GM23338 (cell line): ENCODE measurements around the gene FSIP1. TPM values are rescaled to one million over a fixed set of nuclear protein-coding genes. Genes with fewer than 3 reads are reported as not detected.

Source experiments
- ATAC-seq: fragments of 200-7000 bp; cut with Tn5 transposase; 3 replicates; pipeline ENCODE4 v1.9.1; 2020
- DNase-seq: peaks from one replicate; pipeline ENCODE4 v3.0.0-alpha.2; 2015; ENCODE audit warnings: low spot score
- H2AFZ ChIP-seq: fragments of 200-600 bp; sonication (generic); 2 replicates; pipeline ENCODE4 v1.8.0; 2016; ENCODE audit warnings: antibody characterized with exemption, mild to moderate bottlenecking, moderate library complexity
- H3F3A ChIP-seq: fragments of 200-600 bp; sonication (generic); replicated peaks from 2 replicates; pipeline ENCODE4 v1.8.0; 2017; ENCODE audit warnings: antibody characterized with exemption, mixed run types, low read depth
- H3K27ac ChIP-seq: fragments of 200-600 bp; sonication (generic); 2 replicates; pipeline ENCODE4 v1.6.1; 2016; ENCODE audit warnings: low read depth
- H3K27me3 ChIP-seq: fragments of 200-600 bp; sonication (generic); 2 replicates; pipeline ENCODE4 v1.8.0; 2016; ENCODE audit warnings: mild to moderate bottlenecking, mixed run types, moderate library complexity; ENCODE audit not compliant: insufficient read depth
- H3K36me3 ChIP-seq: fragments of 200-600 bp; sonication (generic); 2 replicates; pipeline ENCODE4 v1.8.0; 2016; ENCODE audit warnings: mild to moderate bottlenecking; ENCODE audit not compliant: insufficient read depth
- H3K4me1 ChIP-seq: fragments of 200-600 bp; sonication (generic); 2 replicates; pipeline ENCODE4 v1.8.0; 2016; ENCODE audit warnings: mild to moderate bottlenecking, moderate library complexity; ENCODE audit not compliant: insufficient read depth
- H3K4me2 ChIP-seq: fragments of 200-600 bp; sonication (generic); 2 replicates; pipeline ENCODE4 v1.7.1; 2017; ENCODE audit warnings: mixed run types
- H3K4me3 ChIP-seq: fragments of 200-600 bp; sonication (generic); 2 replicates; pipeline ENCODE4 v1.6.1; 2016; ENCODE audit warnings: mixed run types
- H3K79me2 ChIP-seq: fragments of 200-600 bp; sonication (generic); replicated peaks from 2 replicates; pipeline ENCODE4 v1.8.0; 2017; ENCODE audit warnings: mild to moderate bottlenecking; ENCODE audit not compliant: insufficient read depth
- H3K9me2 ChIP-seq: fragments of 200-600 bp; sonication (generic); 2 replicates; pipeline ENCODE4 v1.8.0; 2017; ENCODE audit not compliant: insufficient read depth
- H4K20me1 ChIP-seq: fragments of 200-600 bp; sonication (generic); replicated peaks from 2 replicates; pipeline ENCODE4 v1.8.0; 2017; ENCODE audit warnings: mild to moderate bottlenecking; ENCODE audit not compliant: insufficient read depth
- H3K27ac Mint-ChIP-seq: 2 replicates; pipeline ENCODE4 v1.8.0; 2020; ENCODE audit warnings: inconsistent platforms, mild to moderate bottlenecking, moderate library complexity, mixed read lengths
- H3K27me3 Mint-ChIP-seq: 3 replicates; pipeline ENCODE4 v1.8.0; 2022; ENCODE audit warnings: low read depth, mild to moderate bottlenecking, moderate library complexity, mixed read lengths, inconsistent platforms; ENCODE audit not compliant: insufficient read depth, poor library complexity
- H3K36me3 Mint-ChIP-seq: 3 replicates; pipeline ENCODE4 v1.8.0; 2021; ENCODE audit warnings: low read depth, mild to moderate bottlenecking, inconsistent platforms, moderate library complexity, mixed read lengths
- H3K4me1 Mint-ChIP-seq: 3 replicates; pipeline ENCODE4 v1.8.0; 2020; ENCODE audit warnings: mild to moderate bottlenecking, inconsistent platforms, mixed read lengths
- H3K4me3 Mint-ChIP-seq: 3 replicates; pipeline ENCODE4 v1.8.0; 2021; ENCODE audit warnings: moderate library complexity, mild to moderate bottlenecking, inconsistent platforms, mixed read lengths
- H3K9me3 Mint-ChIP-seq: 3 replicates; pipeline ENCODE4 v1.8.0; 2020; ENCODE audit warnings: moderate library complexity, mild to moderate bottlenecking, inconsistent platforms, mixed read lengths
- CREB1 ChIP-seq: fragments of 250-450 bp; sonication (Bioruptor Pico); IDR thresholded peaks from 2 replicates; pipeline ENCODE4 v1.5.0; 2020; ENCODE audit warnings: low read depth, mild to moderate bottlenecking, moderate library complexity
- ETS1 ChIP-seq: IDR thresholded peaks from 2 replicates; pipeline ENCODE4 v1.6.1; 2016; ENCODE audit warnings: antibody characterized with exemption
- EZH2 ChIP-seq: fragments of 200-600 bp; sonication (generic); IDR thresholded peaks from one replicate; pipeline ENCODE4 v1.8.0; 2017; ENCODE audit warnings: antibody characterized with exemption, mild to moderate bottlenecking, low read depth; ENCODE audit not compliant: unreplicated experiment
- EZH2phosphoT487 ChIP-seq: fragments of 200-600 bp; sonication (generic); IDR thresholded peaks from one replicate; pipeline ENCODE4 v1.8.1; 2018; ENCODE audit warnings: antibody characterized with exemption; ENCODE audit not compliant: unreplicated experiment
- JUNB ChIP-seq: IDR thresholded peaks from one replicate; pipeline ENCODE4 v1.6.1; 2016; ENCODE audit warnings: antibody characterized with exemption; ENCODE audit not compliant: unreplicated experiment
- NANOG ChIP-seq: IDR thresholded peaks from 2 replicates; pipeline ENCODE4 v1.6.1; 2016; ENCODE audit warnings: antibody characterized with exemption, borderline replicate concordance
- POLR2AphosphoS5 ChIP-seq: IDR thresholded peaks from 2 replicates; pipeline ENCODE4 v1.6.1; 2016; ENCODE audit warnings: antibody characterized with exemption, low read depth
- STAT1 ChIP-seq: IDR thresholded peaks from one replicate; pipeline ENCODE4 v1.6.1; 2016; ENCODE audit warnings: antibody characterized with exemption; ENCODE audit not compliant: unreplicated experiment
- ZNF114 ChIP-seq: fragments of 250-450 bp; sonication (Bioruptor Pico); IDR thresholded peaks from 2 replicates; pipeline ENCODE4 v1.5.0; 2020; ENCODE audit warnings: mild to moderate bottlenecking, moderate library complexity
- ZNF331 ChIP-seq: fragments of 250-450 bp; sonication (Bioruptor Pico); IDR thresholded peaks from 2 replicates; pipeline ENCODE4 v1.5.0; 2020; ENCODE audit warnings: low read depth, mild to moderate bottlenecking, moderate library complexity
- polyA plus RNA-seq: library from polyadenylated mRNA; unstranded; fragments of >200 nt; fragmentation: Nextera tagmentation; extraction: Ambion mirVana; gene quantifications from 2 replicates; pipeline ENCODE4 v1.2.1, GENCODE V29; 2016
- total RNA-seq: library from RNA; depleted of rRNA; stranded (reverse); fragments of >200 nt; shearing (Covaris generic); gene quantifications from 2 replicates; pipeline ENCODE4 v1.2.3, GENCODE V29; 2014
- TF ChIP-seq, protein P1 (sequence below): IDR thresholded peaks from one replicate; pipeline ENCODE4 v1.6.1; 2018; ENCODE audit warnings: antibody characterized with exemption; ENCODE audit not compliant: unreplicated experiment
- TF ChIP-seq, protein P2 (sequence below), 2 experiments: fragments of 200-600 bp in 1 of 2; sonication (generic) in 1 of 2; conservative IDR thresholded peaks; 2 replicates each; pipeline versions ENCODE4 v1.5.1 to v1.6.1; 2016 to 2017; ENCODE audit warnings: antibody characterized with exemption in 2 of 2, low read depth in 2 of 2, mild to moderate bottlenecking in 2 of 2, moderate library complexity in 1 of 2

Gene FSIP1
- total and polyA plus RNA-seq, 2 experiments from 2014 or later = 0.92 to 2.1 TPM

GRCh38 chr15:39747326-39747725 is 35.3 kb downstream of the FSIP1 start:
- H3K27ac Mint-ChIP-seq = no peak overlapping the region
- no peak for ATAC-seq

More at GRCh38 chr15:39747326-39747725, 35.3 kb downstream of the FSIP1 start:
- no peak for TF ChIP-seq NANOG
- no peak for TF ChIP-seq EZH2phosphoT487
- no peak for TF ChIP-seq JUNB
- TF ChIP-seq, protein P1, sequence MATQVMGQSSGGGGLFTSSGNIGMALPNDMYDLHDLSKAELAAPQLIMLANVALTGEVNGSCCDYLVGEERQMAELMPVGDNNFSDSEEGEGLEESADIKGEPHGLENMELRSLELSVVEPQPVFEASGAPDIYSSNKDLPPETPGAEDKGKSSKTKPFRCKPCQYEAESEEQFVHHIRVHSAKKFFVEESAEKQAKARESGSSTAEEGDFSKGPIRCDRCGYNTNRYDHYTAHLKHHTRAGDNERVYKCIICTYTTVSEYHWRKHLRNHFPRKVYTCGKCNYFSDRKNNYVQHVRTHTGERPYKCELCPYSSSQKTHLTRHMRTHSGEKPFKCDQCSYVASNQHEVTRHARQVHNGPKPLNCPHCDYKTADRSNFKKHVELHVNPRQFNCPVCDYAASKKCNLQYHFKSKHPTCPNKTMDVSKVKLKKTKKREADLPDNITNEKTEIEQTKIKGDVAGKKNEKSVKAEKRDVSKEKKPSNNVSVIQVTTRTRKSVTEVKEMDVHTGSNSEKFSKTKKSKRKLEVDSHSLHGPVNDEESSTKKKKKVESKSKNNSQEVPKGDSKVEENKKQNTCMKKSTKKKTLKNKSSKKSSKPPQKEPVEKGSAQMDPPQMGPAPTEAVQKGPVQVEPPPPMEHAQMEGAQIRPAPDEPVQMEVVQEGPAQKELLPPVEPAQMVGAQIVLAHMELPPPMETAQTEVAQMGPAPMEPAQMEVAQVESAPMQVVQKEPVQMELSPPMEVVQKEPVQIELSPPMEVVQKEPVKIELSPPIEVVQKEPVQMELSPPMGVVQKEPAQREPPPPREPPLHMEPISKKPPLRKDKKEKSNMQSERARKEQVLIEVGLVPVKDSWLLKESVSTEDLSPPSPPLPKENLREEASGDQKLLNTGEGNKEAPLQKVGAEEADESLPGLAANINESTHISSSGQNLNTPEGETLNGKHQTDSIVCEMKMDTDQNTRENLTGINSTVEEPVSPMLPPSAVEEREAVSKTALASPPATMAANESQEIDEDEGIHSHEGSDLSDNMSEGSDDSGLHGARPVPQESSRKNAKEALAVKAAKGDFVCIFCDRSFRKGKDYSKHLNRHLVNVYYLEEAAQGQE = no peak
- no peak for TF ChIP-seq ETS1
- no peak for TF ChIP-seq EZH2
- TF ChIP-seq, protein P2, sequence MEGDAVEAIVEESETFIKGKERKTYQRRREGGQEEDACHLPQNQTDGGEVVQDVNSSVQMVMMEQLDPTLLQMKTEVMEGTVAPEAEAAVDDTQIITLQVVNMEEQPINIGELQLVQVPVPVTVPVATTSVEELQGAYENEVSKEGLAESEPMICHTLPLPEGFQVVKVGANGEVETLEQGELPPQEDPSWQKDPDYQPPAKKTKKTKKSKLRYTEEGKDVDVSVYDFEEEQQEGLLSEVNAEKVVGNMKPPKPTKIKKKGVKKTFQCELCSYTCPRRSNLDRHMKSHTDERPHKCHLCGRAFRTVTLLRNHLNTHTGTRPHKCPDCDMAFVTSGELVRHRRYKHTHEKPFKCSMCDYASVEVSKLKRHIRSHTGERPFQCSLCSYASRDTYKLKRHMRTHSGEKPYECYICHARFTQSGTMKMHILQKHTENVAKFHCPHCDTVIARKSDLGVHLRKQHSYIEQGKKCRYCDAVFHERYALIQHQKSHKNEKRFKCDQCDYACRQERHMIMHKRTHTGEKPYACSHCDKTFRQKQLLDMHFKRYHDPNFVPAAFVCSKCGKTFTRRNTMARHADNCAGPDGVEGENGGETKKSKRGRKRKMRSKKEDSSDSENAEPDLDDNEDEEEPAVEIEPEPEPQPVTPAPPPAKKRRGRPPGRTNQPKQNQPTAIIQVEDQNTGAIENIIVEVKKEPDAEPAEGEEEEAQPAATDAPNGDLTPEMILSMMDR (conservative IDR thresholded peaks at IDR 0.05; ENCODE audit: low read depth in 2 of 2) = no peak
- TF ChIP-seq STAT1 = no peak
- no peak for TF ChIP-seq ZNF331 (CRISPR knock-in tag)
- no peak for TF ChIP-seq ZNF114 (CRISPR knock-in tag)
- TF ChIP-seq CREB1 (CRISPR knock-in tag) = no peak
- TF ChIP-seq POLR2AphosphoS5 = no peak
- Histone ChIP-seq H3K27ac (no peak overlapping the region), H3K36me3 (no peaks in the 10 kb centered on the region), H3K4me2 (no peak overlapping the region), H2AFZ (no peak overlapping the region), H3K4me3 (no peak overlapping the region), H3K4me1 (peaks cover 10% of the 10 kb centered on the region), H3K27me3 (no peaks in the 10 kb centered on the region), H4K20me1 (no peaks in the 10 kb centered on the region), H3K9me2 (no peaks in the 10 kb centered on the region), H3F3A (no peaks in the 10 kb centered on the region), H3K79me2 (no peaks in the 10 kb centered on the region)
- no peaks in the 10 kb centered on the region for H3K36me3 Mint-ChIP-seq
- no peaks in the 10 kb centered on the region for H3K27me3 Mint-ChIP-seq
- H3K9me3 Mint-ChIP-seq = no peaks in the 10 kb centered on the region
- H3K4me1 Mint-ChIP-seq = peaks cover 2% of the 10 kb centered on the region; the same call in 2 of the 3 replicates
- DNase-seq = no peak
- no peak overlapping the region for H3K4me3 Mint-ChIP-seq
